HG03571 (cell line): ENCODE measurements around the gene OVOL2.
A peak's percentile ranks its signal among the peaks of the same experiment; 100 is the strongest.

Source experiments
- ATAC-seq: cut with Tn5 transposase; IDR thresholded peaks from one replicate; pipeline ENCODE4 v1.9.1; 2021; ENCODE audit not compliant: unreplicated experiment

The OVOL2 gene

DNA sequence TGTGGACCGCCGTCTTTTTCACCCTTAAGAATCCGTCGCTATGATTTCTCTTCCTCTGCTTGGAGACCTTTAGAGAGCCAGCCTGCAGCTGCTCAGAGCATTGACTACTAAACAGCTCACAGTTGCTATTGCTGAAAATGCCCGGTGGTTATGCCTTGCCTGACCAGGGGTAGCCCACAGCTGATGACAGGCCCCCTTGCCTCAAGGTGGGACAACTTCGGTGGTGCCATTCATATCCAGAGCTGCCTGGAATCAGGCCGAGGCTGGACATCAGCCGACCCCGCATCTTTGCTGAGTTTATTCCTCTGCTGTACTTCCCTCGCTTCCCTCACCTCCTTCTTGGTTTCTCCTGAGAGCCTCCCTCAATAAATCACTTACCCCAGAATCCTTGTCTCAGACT is 39.6 kb downstream of the OVOL2 start:
- no peak for ATAC-seq

DNA sequence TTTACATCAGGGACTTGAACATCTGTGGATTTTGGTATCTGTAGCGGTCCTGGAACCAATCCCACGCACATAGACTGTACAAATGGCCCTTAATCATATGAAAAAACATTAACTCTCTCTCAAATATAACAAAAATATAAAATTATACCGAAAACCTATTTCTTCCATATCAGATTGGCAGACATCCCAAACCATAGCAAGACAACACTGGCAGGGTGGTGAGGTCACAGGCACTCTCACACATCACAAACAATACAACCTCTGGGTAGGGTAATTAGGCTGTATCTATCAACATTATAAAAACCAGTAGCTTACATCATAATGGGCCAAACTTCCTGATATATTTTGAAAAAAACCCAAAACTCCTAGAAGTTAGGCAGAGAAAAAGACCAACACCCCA is 40.9 kb downstream of the OVOL2 start:
- no peak for ATAC-seq

DNA sequence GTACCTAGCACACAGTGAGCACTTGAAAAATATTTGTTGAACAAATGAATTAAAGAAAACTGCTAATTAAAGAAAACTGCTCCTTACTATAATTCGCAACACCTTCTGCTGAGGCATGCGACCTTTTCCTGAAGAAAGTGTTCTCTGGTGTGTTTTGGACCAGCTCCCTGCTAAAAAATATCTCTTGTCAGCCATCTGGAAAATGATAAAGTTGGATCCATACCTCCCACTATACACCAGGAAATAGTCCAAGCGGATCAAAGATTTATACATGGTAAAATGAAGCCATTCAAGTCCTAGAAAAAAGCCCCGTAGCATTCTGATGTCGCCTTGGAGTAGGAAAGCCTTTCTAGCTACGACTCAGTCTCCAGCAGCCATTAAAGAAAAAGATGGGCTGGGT is 43.3 kb downstream of the OVOL2 start:
- ATAC-seq = no peak

DNA sequence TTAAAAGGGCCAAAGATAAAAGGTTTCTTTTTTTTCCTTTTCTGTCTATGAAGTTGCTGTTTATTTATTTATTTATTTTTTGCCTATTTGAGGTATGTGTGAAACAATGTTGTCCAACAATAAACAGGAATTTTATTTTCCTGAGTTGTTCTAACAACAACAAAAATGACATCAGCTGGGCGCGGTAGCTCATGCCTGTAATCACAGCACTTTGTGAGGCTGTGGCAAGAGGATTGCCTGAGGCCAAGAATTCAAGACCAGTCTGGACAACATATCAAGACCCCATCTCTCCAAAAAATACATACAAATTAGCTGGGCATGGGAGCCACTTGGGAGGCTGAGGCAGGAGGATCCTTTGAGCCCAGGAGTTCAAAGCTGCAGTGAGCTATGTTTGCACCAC is 44.8 kb downstream of the OVOL2 start:
- ATAC-seq = no peak

GRCh38 chr20:18011951-18012645 is 45.6 kb downstream of the OVOL2 start:
- ATAC-seq = no peak

DNA sequence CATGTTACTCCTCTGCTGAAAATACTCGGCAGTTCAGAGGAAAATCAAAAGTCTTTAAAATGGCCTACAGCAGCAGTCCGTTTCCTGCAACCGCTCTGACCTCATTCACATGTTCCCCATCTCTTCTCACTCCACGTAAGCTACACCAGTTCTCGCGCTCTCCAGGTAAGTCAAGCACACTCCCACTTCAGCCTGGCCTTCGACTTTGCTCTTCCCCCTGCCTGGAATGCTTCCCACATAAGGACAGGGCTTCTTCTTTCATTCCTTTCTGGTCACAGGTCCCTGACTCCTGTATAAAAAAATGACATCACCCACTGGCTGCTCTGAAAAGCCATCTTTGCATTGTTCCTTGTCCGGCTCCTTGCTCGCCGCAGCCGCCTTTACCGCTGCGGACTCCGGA is 46.2 kb downstream of the OVOL2 start:
- ATAC-seq = no peak

- no peak for ATAC-seq
Observed at GRCh38 chr20:18009116-18009515, 48.6 kb downstream of the OVOL2 start.

DNA sequence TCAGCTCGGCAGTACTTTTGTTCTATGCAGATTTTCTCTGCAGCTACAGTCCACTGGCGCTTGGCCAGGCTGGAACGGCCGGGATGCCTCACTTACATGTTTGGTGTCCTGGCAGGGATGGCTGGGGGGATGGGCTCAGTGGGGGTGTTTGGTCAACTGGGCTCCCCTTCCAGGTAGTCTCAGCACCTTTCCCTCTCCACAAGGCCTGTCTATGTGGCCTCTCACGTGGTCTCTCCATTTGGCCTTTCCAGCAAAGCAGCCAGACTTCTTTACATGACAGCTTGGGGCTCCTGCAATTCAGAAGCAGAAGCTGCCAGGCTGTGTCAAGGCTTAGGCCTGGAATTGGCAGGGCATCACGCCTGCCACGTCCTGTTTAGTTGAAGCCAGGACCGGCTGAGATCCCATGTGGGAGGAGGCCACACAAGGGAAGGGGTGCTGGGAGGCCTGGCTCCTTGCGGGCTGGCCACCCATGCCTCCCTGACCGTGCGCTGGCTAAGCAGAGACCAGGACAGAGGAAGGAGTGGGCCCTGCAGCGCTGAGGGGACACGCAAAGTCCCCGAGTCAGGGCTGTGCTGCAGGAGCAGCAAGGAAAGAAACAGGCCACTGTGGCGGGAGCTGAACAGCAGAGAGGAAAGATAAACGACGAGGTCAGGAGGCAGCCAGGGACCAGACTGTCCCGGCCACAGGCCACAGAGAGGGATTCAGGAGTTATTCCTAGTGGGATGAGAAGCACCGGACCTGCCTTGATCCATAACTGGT is 50.0 kb downstream of the OVOL2 start:
- no peak for ATAC-seq

DNA sequence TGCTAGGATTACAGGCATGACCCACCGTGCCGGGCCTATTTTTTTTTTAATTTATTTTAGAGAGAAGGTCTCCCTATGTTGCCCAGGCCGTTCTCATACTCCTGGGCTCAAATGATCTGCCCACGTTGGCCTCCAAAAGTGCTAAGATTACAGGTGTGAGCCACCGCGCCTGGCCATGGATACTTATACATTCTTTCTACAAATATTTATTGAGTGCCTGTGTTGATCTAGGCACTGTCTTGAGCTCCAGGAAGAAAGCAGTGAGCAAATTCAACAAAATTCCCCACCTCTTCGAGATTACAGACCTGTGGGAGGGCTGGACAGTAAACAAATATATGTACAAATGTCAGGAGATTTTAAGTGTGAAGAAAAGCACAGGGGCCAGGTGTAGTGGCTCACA is 51.0 kb downstream of the OVOL2 start:
- ATAC-seq = no peak

- no peak for ATAC-seq
Observed at GRCh38 chr20:18005990-18006364, 51.7 kb downstream of the OVOL2 start.

GRCh38 chr20:18005170-18005989 is 52.3 kb downstream of the OVOL2 start:
- ATAC-seq = peak; percentile 95

DNA sequence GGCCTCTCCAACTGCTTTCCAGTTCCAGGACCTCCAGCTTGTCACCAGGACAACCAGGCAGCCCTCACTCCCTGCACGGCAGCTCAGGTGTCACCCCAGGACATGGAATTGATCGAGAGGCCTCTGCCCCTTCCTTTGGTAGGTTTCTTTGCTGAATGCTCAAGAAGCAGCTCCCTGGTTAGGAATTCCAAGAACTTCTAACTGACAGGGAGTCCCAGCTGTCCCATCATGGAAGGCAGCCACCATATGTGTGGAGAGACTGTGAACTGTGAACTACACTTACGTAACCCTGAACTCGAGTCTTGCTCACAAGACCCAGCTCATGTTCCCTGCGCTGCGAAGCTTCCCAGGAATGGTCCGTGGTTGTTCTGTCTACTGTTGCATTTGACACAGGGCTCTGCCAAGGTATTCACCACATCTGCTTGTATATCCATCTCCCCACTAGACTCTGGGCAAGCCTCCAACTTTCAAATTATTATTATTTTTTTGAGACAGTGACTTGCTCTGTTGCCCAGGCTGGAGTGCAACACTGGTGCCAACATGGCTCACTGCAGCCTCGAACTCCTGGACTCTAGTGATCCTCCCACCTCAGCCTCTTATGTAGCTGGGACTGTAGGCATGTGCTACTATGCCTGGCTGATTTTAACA is 53.2 kb downstream of the OVOL2 start:
- ATAC-seq = no peak

- no peak for ATAC-seq
Observed at GRCh38 chr20:18003897-18004296, 53.8 kb downstream of the OVOL2 start.

- ATAC-seq = no peak
Observed at GRCh38 chr20:18001131-18001921, 56.4 kb downstream of the OVOL2 start.

GRCh38 chr20:17999566-17999965 is 58.1 kb downstream of the OVOL2 start:
- no peak for ATAC-seq

GRCh38 chr20:17998446-17998845 is 59.3 kb downstream of the OVOL2 start:
- no peak for ATAC-seq

GRCh38 chr20:17995967-17996819 is 61.5 kb downstream of the OVOL2 start:
- ATAC-seq = no peak

DNA sequence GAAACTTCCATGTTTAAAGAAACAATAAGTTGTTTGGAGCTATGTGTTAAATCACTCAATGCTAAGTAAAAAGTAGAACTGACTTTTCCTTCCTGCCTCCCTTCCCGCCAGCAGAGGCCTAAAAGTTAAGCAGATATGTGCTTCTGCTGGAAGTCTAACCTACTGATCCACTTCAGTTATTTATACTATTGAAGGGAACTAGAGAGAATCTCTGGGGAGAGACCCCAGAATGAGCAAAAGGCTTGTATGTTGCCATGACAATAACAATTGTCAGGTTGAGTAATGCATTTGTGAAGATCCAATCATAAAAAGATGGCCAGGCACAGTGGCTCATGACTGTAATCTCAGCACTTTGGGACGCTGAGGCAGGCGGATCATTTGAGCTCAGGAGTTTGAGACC is 64.2 kb downstream of the OVOL2 start:
- no peak for ATAC-seq

DNA sequence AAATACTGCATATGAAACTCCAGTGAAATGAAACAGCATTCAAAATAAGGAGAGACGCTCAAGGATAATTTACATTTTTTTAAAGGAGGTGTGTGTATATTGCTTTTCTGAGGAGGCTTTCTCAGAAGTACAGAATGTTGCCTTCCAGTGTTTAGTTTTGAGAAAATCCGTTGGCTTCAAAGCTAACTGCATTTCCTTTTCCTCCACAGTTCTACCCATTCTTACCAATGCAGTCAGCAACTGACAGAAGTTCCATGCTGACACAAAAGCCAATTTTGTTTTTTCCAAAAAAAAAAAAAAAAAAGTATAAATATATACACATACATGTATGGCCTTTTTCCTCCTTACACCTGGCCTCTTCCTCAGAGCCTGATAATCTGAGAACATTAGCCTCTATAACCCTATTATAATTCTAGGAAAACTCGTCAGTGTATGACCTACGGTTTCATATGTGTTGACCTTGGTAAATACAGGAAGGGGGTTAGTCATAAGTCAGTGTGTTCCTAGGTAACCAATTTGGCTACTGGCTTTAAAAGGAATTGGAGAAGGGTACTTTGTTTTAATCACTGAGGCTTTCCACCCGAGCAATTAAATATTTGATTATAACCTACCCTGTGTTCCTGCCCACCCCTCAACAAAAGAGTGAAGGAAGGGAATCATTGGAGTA is 64.7 kb downstream of the OVOL2 start:
- ATAC-seq = no peak
